ENCODE results near the gene ABCC1. TPM values are rescaled to one million over a fixed set of nuclear protein-coding genes. Genes with fewer than 3 reads are reported as not detected.

The ABCC1 gene
- polyA plus RNA-seq, 1 of the 3 experiments (the other 2 are of a cell fraction), result 23.7 TPM

DNA sequence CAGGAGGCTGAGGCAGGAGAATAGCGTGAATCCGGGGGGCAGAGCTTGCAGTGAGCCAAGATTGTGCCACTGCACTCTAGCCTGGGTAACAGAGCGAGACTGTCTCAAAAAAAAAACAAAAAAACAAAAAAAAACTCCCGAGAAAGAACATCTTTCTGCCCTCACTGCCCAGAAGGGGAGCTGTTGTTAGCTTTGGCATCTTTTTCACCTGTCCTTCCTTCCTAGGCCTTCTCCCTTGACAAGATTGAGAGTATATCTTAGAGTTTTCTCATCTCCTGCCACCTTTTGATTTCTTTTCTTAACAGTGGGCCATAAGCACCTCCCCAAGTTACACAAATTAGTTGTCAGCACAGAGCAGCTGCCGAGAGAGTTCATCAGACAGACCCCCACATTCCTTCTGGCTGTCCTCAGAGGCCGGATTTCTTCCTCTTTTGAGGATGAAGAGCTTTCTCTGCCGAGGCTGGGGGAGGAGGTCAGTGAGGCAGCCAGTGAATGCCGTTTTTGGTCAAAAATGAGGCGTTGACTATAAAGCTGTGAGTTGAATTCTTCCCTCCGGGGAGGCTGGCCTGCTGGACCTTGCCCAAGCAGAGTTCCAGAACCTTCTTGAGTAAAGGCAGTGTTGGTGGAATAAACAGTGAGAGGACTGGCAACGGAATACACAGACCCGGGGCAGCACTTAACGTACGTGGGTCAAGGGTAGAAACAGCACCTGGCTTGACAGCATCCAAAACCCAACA is 146.9 kb downstream of the ABCC1 start:
- WGBS (ENCODE audit: low lambda C conversion rate), result 89% methylated on average over 14 of the region's 14 CpGs
- CTCF ChIA-PET, result interaction anchor here (0.6 to 0.7 kb wide), 2 partner anchors 11 to 222 kb away, joined by 3 read pairs; no protein-coding TSS in a partner anchor
- POLR2A ChIA-PET, result no interaction called here

DNA sequence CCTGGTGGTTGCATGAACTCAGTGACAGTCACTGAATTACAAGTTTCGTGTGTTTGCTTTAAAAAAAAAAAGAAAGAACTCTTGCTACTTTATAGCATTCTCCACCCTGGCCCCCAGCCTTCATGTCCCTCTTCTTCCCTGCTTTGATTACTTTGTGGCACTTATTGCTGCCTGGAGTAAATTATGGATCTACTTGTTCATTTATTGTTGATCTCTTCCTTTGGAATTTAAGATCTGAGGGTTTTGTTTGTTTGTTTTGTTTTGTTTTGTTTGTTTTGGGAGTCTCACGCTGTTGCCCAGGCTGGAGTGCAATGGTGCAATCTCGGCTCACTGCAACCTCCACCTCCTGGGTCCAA is 147.4 kb downstream of the ABCC1 start:
- Histone ChIP-seq H3K79me2 (ENCODE audit: insufficient read depth) (no peaks in the 10 kb centered on the region; the same call in 1 of the 2 replicates), H3K9ac (no peak overlapping the region), H3K27me3 (ENCODE audit: insufficient read depth) (no peaks in the 10 kb centered on the region), H4K20me1 (ENCODE audit: insufficient read depth) (no peaks in the 10 kb centered on the region), H3K4me3 (ENCODE audit: low read depth in 2 of 2, low read length in 1 of 2) (no peak overlapping the region), H3K36me3 (replicated peaks in 1 of 2; ENCODE audit: control insufficient read depth in 1 of 2, insufficient read depth in 2 of 2, low read length in 1 of 2) (peaks cover 9 to 19% of the 10 kb centered on the region in 2 experiments), H2AFZ (ENCODE audit: low read depth) (no peak overlapping the region), H3K9me3 (no peaks in the 10 kb centered on the region), H3F3A (replicated peaks; ENCODE audit: insufficient read depth) (peaks cover 3% of the 10 kb centered on the region), H3K4me2 (no peak overlapping the region), H3K4me1 (ENCODE audit: control insufficient read depth in 1 of 2, insufficient read depth in 2 of 2, low read depth in 1 of 2, low read length in 1 of 2) (no peaks in the 10 kb centered on the region), H3K9me2 (no peaks in the 10 kb centered on the region), H3K27ac (ENCODE audit: low read depth in 2 of 2, low read length in 1 of 2) (no peak overlapping the region)
- TF ChIP-seq, protein P1, sequence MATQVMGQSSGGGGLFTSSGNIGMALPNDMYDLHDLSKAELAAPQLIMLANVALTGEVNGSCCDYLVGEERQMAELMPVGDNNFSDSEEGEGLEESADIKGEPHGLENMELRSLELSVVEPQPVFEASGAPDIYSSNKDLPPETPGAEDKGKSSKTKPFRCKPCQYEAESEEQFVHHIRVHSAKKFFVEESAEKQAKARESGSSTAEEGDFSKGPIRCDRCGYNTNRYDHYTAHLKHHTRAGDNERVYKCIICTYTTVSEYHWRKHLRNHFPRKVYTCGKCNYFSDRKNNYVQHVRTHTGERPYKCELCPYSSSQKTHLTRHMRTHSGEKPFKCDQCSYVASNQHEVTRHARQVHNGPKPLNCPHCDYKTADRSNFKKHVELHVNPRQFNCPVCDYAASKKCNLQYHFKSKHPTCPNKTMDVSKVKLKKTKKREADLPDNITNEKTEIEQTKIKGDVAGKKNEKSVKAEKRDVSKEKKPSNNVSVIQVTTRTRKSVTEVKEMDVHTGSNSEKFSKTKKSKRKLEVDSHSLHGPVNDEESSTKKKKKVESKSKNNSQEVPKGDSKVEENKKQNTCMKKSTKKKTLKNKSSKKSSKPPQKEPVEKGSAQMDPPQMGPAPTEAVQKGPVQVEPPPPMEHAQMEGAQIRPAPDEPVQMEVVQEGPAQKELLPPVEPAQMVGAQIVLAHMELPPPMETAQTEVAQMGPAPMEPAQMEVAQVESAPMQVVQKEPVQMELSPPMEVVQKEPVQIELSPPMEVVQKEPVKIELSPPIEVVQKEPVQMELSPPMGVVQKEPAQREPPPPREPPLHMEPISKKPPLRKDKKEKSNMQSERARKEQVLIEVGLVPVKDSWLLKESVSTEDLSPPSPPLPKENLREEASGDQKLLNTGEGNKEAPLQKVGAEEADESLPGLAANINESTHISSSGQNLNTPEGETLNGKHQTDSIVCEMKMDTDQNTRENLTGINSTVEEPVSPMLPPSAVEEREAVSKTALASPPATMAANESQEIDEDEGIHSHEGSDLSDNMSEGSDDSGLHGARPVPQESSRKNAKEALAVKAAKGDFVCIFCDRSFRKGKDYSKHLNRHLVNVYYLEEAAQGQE (IDR thresholded peaks at IDR 0.05; ENCODE audit: low read depth, low read length), result no peak
- TF ChIP-seq MXI1 (IDR thresholded peaks at IDR 0.05; ENCODE audit: low read depth, low read length), result no peak
- TF ChIP-seq RCOR1 (IDR thresholded peaks at IDR 0.05; ENCODE audit: low read length), result no peak
- TF ChIP-seq NFIC (IDR thresholded peaks at IDR 0.05; ENCODE audit: borderline replicate concordance), result no peak
- TF ChIP-seq, protein P2, sequence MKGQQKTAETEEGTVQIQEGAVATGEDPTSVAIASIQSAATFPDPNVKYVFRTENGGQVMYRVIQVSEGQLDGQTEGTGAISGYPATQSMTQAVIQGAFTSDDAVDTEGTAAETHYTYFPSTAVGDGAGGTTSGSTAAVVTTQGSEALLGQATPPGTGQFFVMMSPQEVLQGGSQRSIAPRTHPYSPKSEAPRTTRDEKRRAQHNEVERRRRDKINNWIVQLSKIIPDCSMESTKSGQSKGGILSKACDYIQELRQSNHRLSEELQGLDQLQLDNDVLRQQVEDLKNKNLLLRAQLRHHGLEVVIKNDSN (IDR thresholded peaks at IDR 0.05; ENCODE audit: borderline replicate concordance, low read depth), result no peak
- TF ChIP-seq RXRA (IDR thresholded peaks at IDR 0.05; ENCODE audit: borderline replicate concordance, low read depth), result no peak
- no peak for TF ChIP-seq NRF1 (IDR thresholded peaks at IDR 0.05; ENCODE audit: low read depth, low read length)
- ChIA-PET CTCF (no interaction called here), POLR2A (no interaction called here)
- no peak for DNase-seq
- 77% methylated on average over 3 of the region's 3 CpGs for WGBS (ENCODE audit: low lambda C conversion rate)

More for the DNA sequence above, 146.9 kb downstream of the ABCC1 start:
- Histone ChIP-seq H3K4me3 (ENCODE audit: low read depth in 2 of 2, low read length in 1 of 2) (no peak overlapping the region), H3K79me2 (ENCODE audit: insufficient read depth) (no peaks in the 10 kb centered on the region; the same call in 1 of the 2 replicates), H3K27me3 (ENCODE audit: insufficient read depth) (no peaks in the 10 kb centered on the region), H3K27ac (ENCODE audit: low read depth in 2 of 2, low read length in 1 of 2) (no peak overlapping the region), H4K20me1 (ENCODE audit: insufficient read depth) (no peaks in the 10 kb centered on the region), H3K9me3 (no peaks in the 10 kb centered on the region), H3K9ac (no peak overlapping the region), H3F3A (replicated peaks; ENCODE audit: insufficient read depth) (peaks cover 3% of the 10 kb centered on the region), H3K4me2 (no peak overlapping the region), H3K9me2 (no peaks in the 10 kb centered on the region), H2AFZ (ENCODE audit: low read depth) (no peak overlapping the region), H3K36me3 (replicated peaks in 1 of 2; ENCODE audit: control insufficient read depth in 1 of 2, insufficient read depth in 2 of 2, low read length in 1 of 2) (peaks cover 9 to 19% of the 10 kb centered on the region in 2 experiments), H3K4me1 (ENCODE audit: control insufficient read depth in 1 of 2, insufficient read depth in 2 of 2, low read depth in 1 of 2, low read length in 1 of 2) (no peaks in the 10 kb centered on the region)
- TF ChIP-seq, protein P3, sequence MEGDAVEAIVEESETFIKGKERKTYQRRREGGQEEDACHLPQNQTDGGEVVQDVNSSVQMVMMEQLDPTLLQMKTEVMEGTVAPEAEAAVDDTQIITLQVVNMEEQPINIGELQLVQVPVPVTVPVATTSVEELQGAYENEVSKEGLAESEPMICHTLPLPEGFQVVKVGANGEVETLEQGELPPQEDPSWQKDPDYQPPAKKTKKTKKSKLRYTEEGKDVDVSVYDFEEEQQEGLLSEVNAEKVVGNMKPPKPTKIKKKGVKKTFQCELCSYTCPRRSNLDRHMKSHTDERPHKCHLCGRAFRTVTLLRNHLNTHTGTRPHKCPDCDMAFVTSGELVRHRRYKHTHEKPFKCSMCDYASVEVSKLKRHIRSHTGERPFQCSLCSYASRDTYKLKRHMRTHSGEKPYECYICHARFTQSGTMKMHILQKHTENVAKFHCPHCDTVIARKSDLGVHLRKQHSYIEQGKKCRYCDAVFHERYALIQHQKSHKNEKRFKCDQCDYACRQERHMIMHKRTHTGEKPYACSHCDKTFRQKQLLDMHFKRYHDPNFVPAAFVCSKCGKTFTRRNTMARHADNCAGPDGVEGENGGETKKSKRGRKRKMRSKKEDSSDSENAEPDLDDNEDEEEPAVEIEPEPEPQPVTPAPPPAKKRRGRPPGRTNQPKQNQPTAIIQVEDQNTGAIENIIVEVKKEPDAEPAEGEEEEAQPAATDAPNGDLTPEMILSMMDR (IDR thresholded peaks at IDR 0.05), result peak; percentile 41; the same call in 1 of the 2 replicates
- TF ChIP-seq RXRA (IDR thresholded peaks at IDR 0.05; ENCODE audit: borderline replicate concordance, low read depth) (no peak), FOSL2 (IDR thresholded peaks at IDR 0.05; ENCODE audit: borderline replicate concordance, low read depth) (no peak), TAF1 (IDR thresholded peaks at IDR 0.05; ENCODE audit: borderline replicate concordance, low read depth, low read length) (no peak)
- TF ChIP-seq, protein P4, sequence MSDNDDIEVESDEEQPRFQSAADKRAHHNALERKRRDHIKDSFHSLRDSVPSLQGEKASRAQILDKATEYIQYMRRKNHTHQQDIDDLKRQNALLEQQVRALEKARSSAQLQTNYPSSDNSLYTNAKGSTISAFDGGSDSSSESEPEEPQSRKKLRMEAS (IDR thresholded peaks at IDR 0.05; ENCODE audit: low read depth), result no peak
- DNase-seq, result no peak

Measured in SK-N-SH (cell line).